ENCODE measurements around the gene UQCRC1.

Gene UQCRC1

DNA sequence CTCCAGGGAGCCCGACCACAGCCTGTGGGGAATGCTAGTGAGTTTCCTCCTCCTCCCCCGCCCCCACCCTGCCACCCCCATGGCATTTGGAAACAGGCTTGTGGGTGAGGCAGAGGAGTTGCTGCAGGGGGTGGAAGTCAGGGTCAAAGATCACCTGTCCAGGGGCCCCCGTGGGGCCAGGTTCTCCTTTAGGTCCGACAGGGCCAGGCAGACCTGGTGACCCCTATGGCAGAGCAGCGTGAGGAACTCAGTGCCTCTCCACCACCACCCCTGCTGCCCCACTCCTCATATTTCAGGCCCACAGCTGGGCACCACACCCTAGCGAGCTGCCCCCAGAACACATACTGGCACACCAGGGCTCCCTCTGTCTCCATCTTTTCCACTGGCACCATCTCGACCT, 36.9 kb downstream of the UQCRC1 start:
- H3K4me3 ChIP-seq (replicated peaks; ENCODE audit: insufficient read depth, low read length) = no peak overlapping the region
- DNase-seq (ENCODE audit: low read depth in 1 of 2, low spot score in 1 of 2) = no peak
- TF ChIP-seq, protein P1, sequence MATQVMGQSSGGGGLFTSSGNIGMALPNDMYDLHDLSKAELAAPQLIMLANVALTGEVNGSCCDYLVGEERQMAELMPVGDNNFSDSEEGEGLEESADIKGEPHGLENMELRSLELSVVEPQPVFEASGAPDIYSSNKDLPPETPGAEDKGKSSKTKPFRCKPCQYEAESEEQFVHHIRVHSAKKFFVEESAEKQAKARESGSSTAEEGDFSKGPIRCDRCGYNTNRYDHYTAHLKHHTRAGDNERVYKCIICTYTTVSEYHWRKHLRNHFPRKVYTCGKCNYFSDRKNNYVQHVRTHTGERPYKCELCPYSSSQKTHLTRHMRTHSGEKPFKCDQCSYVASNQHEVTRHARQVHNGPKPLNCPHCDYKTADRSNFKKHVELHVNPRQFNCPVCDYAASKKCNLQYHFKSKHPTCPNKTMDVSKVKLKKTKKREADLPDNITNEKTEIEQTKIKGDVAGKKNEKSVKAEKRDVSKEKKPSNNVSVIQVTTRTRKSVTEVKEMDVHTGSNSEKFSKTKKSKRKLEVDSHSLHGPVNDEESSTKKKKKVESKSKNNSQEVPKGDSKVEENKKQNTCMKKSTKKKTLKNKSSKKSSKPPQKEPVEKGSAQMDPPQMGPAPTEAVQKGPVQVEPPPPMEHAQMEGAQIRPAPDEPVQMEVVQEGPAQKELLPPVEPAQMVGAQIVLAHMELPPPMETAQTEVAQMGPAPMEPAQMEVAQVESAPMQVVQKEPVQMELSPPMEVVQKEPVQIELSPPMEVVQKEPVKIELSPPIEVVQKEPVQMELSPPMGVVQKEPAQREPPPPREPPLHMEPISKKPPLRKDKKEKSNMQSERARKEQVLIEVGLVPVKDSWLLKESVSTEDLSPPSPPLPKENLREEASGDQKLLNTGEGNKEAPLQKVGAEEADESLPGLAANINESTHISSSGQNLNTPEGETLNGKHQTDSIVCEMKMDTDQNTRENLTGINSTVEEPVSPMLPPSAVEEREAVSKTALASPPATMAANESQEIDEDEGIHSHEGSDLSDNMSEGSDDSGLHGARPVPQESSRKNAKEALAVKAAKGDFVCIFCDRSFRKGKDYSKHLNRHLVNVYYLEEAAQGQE (IDR thresholded peaks at IDR 0.05; ENCODE audit: insufficient replicate concordance, low read depth) = no peak
- TF ChIP-seq, protein P2, sequence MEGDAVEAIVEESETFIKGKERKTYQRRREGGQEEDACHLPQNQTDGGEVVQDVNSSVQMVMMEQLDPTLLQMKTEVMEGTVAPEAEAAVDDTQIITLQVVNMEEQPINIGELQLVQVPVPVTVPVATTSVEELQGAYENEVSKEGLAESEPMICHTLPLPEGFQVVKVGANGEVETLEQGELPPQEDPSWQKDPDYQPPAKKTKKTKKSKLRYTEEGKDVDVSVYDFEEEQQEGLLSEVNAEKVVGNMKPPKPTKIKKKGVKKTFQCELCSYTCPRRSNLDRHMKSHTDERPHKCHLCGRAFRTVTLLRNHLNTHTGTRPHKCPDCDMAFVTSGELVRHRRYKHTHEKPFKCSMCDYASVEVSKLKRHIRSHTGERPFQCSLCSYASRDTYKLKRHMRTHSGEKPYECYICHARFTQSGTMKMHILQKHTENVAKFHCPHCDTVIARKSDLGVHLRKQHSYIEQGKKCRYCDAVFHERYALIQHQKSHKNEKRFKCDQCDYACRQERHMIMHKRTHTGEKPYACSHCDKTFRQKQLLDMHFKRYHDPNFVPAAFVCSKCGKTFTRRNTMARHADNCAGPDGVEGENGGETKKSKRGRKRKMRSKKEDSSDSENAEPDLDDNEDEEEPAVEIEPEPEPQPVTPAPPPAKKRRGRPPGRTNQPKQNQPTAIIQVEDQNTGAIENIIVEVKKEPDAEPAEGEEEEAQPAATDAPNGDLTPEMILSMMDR (IDR thresholded peaks at IDR 0.05; ENCODE audit: insufficient read depth, low read length) = no peak
- TF ChIP-seq SPI1 (IDR thresholded peaks at IDR 0.05; ENCODE audit: borderline replicate concordance, low read depth) (no peak), GABPA (IDR thresholded peaks at IDR 0.05; ENCODE audit: low read depth) (no peak), POLR2AphosphoS5 (IDR thresholded peaks at IDR 0.05; ENCODE audit: low read depth) (no peak)
- H3K27me3 ChIP-seq (ENCODE audit: insufficient read depth, poor library complexity, severe bottlenecking) = no peaks in the 10 kb centered on the region
- H3K27ac ChIP-seq (replicated peaks) = no peak overlapping the region

DNA sequence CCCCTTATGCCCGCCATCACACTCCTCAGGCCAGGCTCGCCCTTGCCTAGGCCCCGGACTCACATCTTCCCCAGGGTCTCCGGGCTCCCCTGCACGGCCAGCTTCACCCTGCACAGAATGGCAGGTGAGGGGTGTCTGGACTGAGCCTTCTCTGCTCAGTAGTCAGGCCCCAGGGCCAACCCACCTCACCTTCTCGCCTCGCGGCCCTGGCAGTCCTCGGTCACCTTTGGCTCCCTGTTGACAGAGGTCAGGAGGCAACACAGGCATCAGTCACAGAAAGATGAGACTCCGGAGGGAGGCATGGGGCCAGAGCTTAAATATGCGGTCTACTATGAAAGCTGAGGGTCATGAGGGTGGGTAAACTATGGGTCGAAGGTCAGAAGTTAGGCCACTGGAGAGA, 37.5 kb downstream of the UQCRC1 start:
- Histone ChIP-seq H3K27me3 (ENCODE audit: insufficient read depth, poor library complexity, severe bottlenecking) (no peaks in the 10 kb centered on the region), H3K4me3 (replicated peaks; ENCODE audit: insufficient read depth, low read length) (no peak overlapping the region), H3K27ac (replicated peaks) (no peak overlapping the region)
- no peak for DNase-seq (ENCODE audit: low read depth in 1 of 2, low spot score in 1 of 2)
- TF ChIP-seq, protein P1 (IDR thresholded peaks at IDR 0.05; ENCODE audit: insufficient replicate concordance, low read depth) = no peak
- no peak for TF ChIP-seq POLR2AphosphoS5 (IDR thresholded peaks at IDR 0.05; ENCODE audit: low read depth)
- TF ChIP-seq, protein P2 (IDR thresholded peaks at IDR 0.05; ENCODE audit: insufficient read depth, low read length) = no peak
- TF ChIP-seq SPI1 (IDR thresholded peaks at IDR 0.05; ENCODE audit: borderline replicate concordance, low read depth) = no peak
- TF ChIP-seq GABPA (IDR thresholded peaks at IDR 0.05; ENCODE audit: low read depth) = no peak

DNA sequence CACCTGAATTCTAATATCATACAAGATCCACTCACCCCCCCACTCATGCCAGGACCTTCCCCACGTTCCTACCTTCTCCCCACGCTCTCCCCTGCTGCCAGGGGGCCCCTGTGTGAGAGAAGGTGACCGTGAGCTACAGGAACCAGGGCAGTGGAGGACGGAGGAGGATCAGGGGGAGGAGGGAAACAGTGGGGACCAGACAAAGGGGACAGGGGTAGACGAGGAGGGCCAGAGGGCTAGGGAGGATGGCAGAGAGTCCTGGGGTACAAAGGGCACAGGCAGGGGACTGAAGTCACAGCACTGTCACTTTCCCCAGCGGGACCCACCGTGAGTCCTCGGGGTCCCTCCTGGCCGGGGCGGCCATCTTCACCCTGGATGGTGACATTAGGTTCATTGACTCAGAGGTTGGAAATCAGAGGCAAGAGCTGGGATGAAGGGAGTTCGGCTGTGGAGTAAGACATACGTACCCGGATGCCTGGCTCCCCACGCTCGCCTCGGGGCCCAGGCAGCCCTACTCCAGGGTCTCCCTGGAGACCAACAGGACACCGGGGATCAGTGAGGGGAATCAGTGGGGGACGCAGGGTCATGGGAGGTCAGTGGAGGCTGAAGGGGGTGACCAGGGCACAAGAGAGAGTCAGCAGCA, 39.5 kb downstream of the UQCRC1 start:
- H3K27ac ChIP-seq (replicated peaks) = no peak overlapping the region
- TF ChIP-seq, protein P1 (IDR thresholded peaks at IDR 0.05; ENCODE audit: insufficient replicate concordance, low read depth) = no peak
- TF ChIP-seq POLR2AphosphoS5 (IDR thresholded peaks at IDR 0.05; ENCODE audit: low read depth) = no peak
- TF ChIP-seq SPI1 (IDR thresholded peaks at IDR 0.05; ENCODE audit: borderline replicate concordance, low read depth) = no peak
- TF ChIP-seq GABPA (IDR thresholded peaks at IDR 0.05; ENCODE audit: low read depth) = no peak
- TF ChIP-seq, protein P2 (IDR thresholded peaks at IDR 0.05; ENCODE audit: insufficient read depth, low read length) = no peak
- no peak overlapping the region for H3K4me3 ChIP-seq (replicated peaks; ENCODE audit: insufficient read depth, low read length)
- DNase-seq (ENCODE audit: low read depth in 1 of 2, low spot score in 1 of 2) = no peak
- H3K27me3 ChIP-seq (ENCODE audit: insufficient read depth, poor library complexity, severe bottlenecking) = no peaks in the 10 kb centered on the region
